CD8-positive, alpha-beta memory T cell (primary cell): ENCODE results near the gene ACOT6. TPM values are rescaled to one million over a fixed set of nuclear protein-coding genes. Genes with fewer than 3 reads are reported as not detected.
A peak's percentile ranks its signal among the peaks of the same experiment; 100 is the strongest.
"Not testable (repeated sequence)": the region's sequence is repeated elsewhere in the genome, so short reads cannot be mapped to it uniquely, and the experiment has no call there.

Source experiments
- CTCF ChIA-PET: fragments of 350-600 bp; sonication (Branson Sonifier 250); formaldehyde crosslinking; loops from one replicate; lab custom pipeline; 2021; ENCODE audit warnings: antibody characterized with exemption; lab: Charles Lee
- POLR2A ChIA-PET: fragments of 350-600 bp; sonication (Branson Sonifier 250); formaldehyde crosslinking; loops from one replicate; lab custom pipeline; 2021; ENCODE audit warnings: antibody characterized with exemption; lab: Charles Lee
- DNase-seq, 5 donors: peaks; one replicate each; pipeline versions ENCODE4 v3.0.0 to v3.0.0-alpha.2; 2020 to 2022; ENCODE audit warnings: mixed read lengths in 1 of 5
- H3K27ac ChIP-seq: one replicate; pipeline ENCODE4 v1.7.0; 2013; ENCODE audit warnings: low read depth, mild to moderate bottlenecking, low read length, moderate library complexity
- H3K27me3 ChIP-seq: 2 replicates; pipeline ENCODE4 v1.7.0; 2013; ENCODE audit warnings: low read length, mild to moderate bottlenecking; ENCODE audit not compliant: insufficient read depth, poor library complexity, severe bottlenecking
- H3K36me3 ChIP-seq: 2 replicates; pipeline ENCODE4 v1.7.0; 2013; ENCODE audit warnings: mild to moderate bottlenecking, low read length, moderate library complexity; ENCODE audit not compliant: insufficient read depth
- H3K4me1 ChIP-seq: 2 replicates; pipeline ENCODE4 v1.7.0; 2013; ENCODE audit warnings: mild to moderate bottlenecking, low read length, moderate library complexity; ENCODE audit not compliant: insufficient read depth
- H3K4me3 ChIP-seq: 2 replicates; pipeline ENCODE4 v1.7.0; 2013; ENCODE audit warnings: mild to moderate bottlenecking, low read length
- H3K9me3 ChIP-seq: 2 replicates; pipeline ENCODE4 v1.7.0; 2013; ENCODE audit warnings: mild to moderate bottlenecking, low read length
- H3K27ac Mint-ChIP-seq, 8 donors: one replicate each; pipeline ENCODE4 v1.8.0; 2020 to 2021; ENCODE audit warnings: mixed read lengths in 8 of 8, mild to moderate bottlenecking in 6 of 8, inconsistent platforms in 3 of 8, moderate library complexity in 3 of 8
- H3K27me3 Mint-ChIP-seq, 2 donors: one replicate each; pipeline ENCODE4 v1.8.0; 2020 to 2021; ENCODE audit warnings: mixed read lengths in 2 of 2, mild to moderate bottlenecking in 1 of 2, moderate library complexity in 1 of 2
- H3K36me3 Mint-ChIP-seq, 3 donors: one replicate each; pipeline ENCODE4 v1.8.0; 2020 to 2021; ENCODE audit warnings: mixed read lengths in 3 of 3, inconsistent platforms in 1 of 3, mild to moderate bottlenecking in 1 of 3
- H3K4me1 Mint-ChIP-seq, 3 donors: one replicate each; pipeline ENCODE4 v1.8.0; 2020 to 2021; ENCODE audit warnings: mixed read lengths in 3 of 3, inconsistent platforms in 1 of 3, mild to moderate bottlenecking in 1 of 3
- H3K4me3 Mint-ChIP-seq, 7 donors: one replicate each; pipeline ENCODE4 v1.8.0; 2020 to 2021; ENCODE audit warnings: mixed read lengths in 7 of 7, mild to moderate bottlenecking in 6 of 7, moderate library complexity in 4 of 7, inconsistent platforms in 2 of 7
- H3K9me3 Mint-ChIP-seq, 5 donors: one replicate each; pipeline ENCODE4 v1.8.0; 2020 to 2022; ENCODE audit warnings: mixed read lengths in 5 of 5, mild to moderate bottlenecking in 3 of 5, moderate library complexity in 2 of 5, inconsistent platforms in 1 of 5
- polyA plus RNA-seq: library from polyadenylated mRNA; unstranded; fragments of 300-500 nt; fragmentation: Illumina TruSeq; gene quantifications from one replicate; pipeline ENCODE4 v1.2.3, GENCODE V29; 2021
- total RNA-seq, 2 experiments: library from RNA; stranded (reverse); gene quantifications; one replicate each; pipeline ENCODE4 v1.2.3, GENCODE V29; 2021

ACOT6 gene
- total and polyA plus RNA-seq, 3 experiments from 2014 or later = not detected

- H3K4me3 ChIP-seq, H3K9me3 ChIP-seq, H3K27ac ChIP-seq, CTCF ChIA-PET, H3K36me3 ChIP-seq, H3K9me3 Mint-ChIP-seq, H3K4me1 Mint-ChIP-seq, H3K27me3 Mint-ChIP-seq, H3K27me3 ChIP-seq, H3K4me1 ChIP-seq, H3K4me3 Mint-ChIP-seq, DNase-seq, POLR2A ChIA-PET, H3K27ac Mint-ChIP-seq: not testable (repeated sequence)
- H3K36me3 Mint-ChIP-seq = peaks cover 4 to 28% (median 6%) of the 10 kb centered on the region in 3 donors
Observed at GRCh38 chr14:73659202-73659601, 46.9 kb downstream of the ACOT6 start.

GRCh38 chr14:73660511-73660910, 48.2 kb downstream of the ACOT6 start:
- no peak overlapping the region for H3K27ac Mint-ChIP-seq
- no peak for DNase-seq
- Histone ChIP-seq H3K4me3 (no peak overlapping the region), H3K36me3 (no peaks in the 10 kb centered on the region), H3K9me3 (no peaks in the 10 kb centered on the region), H3K4me1 (no peaks in the 10 kb centered on the region), H3K27ac (no peak overlapping the region), H3K27me3 (no peaks in the 10 kb centered on the region)
- H3K27me3 Mint-ChIP-seq = no peaks in the 10 kb centered on the region
- H3K36me3 Mint-ChIP-seq = peaks cover 6 to 28% (median 7%) of the 10 kb centered on the region in 3 donors
- no peak overlapping the region for H3K4me3 Mint-ChIP-seq
- ChIA-PET POLR2A (no interaction called here), CTCF (no interaction called here)
- H3K4me1 Mint-ChIP-seq = no peaks in the 10 kb centered on the region
- no peaks in the 10 kb centered on the region for H3K9me3 Mint-ChIP-seq

- no peaks in the 10 kb centered on the region for H3K4me1 ChIP-seq
- ChIA-PET CTCF (no interaction called here), POLR2A (no interaction called here)
Observed at GRCh38 chr14:73661872-73662271, 49.6 kb downstream of the ACOT6 start.

GRCh38 chr14:73662487-73662943, 50.2 kb downstream of the ACOT6 start:
- ChIA-PET CTCF (no interaction called here), POLR2A (no interaction called here)
- Mint-ChIP-seq H3K4me1 (no peaks in the 10 kb centered on the region), H3K27me3 (no peaks in the 10 kb centered on the region), H3K27ac (peak overlapping the region in 1 of 8 donors; percentile 27), H3K4me3 (no peak overlapping the region), H3K36me3 (peaks cover 6 to 26% (median 7%) of the 10 kb centered on the region in 3 donors), H3K9me3 (no peaks in the 10 kb centered on the region)
- no peak for DNase-seq
- Histone ChIP-seq H3K36me3 (no peaks in the 10 kb centered on the region), H3K27ac (no peak overlapping the region), H3K27me3 (no peaks in the 10 kb centered on the region), H3K9me3 (no peaks in the 10 kb centered on the region), H3K4me3 (no peak overlapping the region), H3K4me1 (no peaks in the 10 kb centered on the region)

More at GRCh38 chr14:73661872-73662271, 49.6 kb downstream of the ACOT6 start:
- no peaks in the 10 kb centered on the region for H3K27me3 Mint-ChIP-seq
- H3K4me1 Mint-ChIP-seq = no peaks in the 10 kb centered on the region
- H3K4me3 Mint-ChIP-seq = no peak overlapping the region
- no peaks in the 10 kb centered on the region for H3K36me3 ChIP-seq
- no peaks in the 10 kb centered on the region for H3K9me3 Mint-ChIP-seq
- H3K27me3 ChIP-seq = no peaks in the 10 kb centered on the region
- H3K27ac ChIP-seq = no peak overlapping the region
- H3K4me3 ChIP-seq = no peak overlapping the region
- H3K36me3 Mint-ChIP-seq = peaks cover 6 to 28% (median 7%) of the 10 kb centered on the region in 3 donors
- H3K27ac Mint-ChIP-seq = no peak overlapping the region
- no peaks in the 10 kb centered on the region for H3K9me3 ChIP-seq
- DNase-seq = no peak

- CTCF ChIA-PET = no interaction called here
Observed at GRCh38 chr14:73663548-73664212, 51.4 kb downstream of the ACOT6 start.

GRCh38 chr14:73665130-73665529, 52.8 kb downstream of the ACOT6 start:
- ChIA-PET CTCF (no interaction called here), POLR2A (no interaction called here)
- Mint-ChIP-seq H3K27ac (no peak overlapping the region), H3K36me3 (peaks cover 6 to 21% (median 7%) of the 10 kb centered on the region in 3 donors), H3K4me3 (no peak overlapping the region), H3K4me1 (no peaks in the 10 kb centered on the region), H3K9me3 (no peaks in the 10 kb centered on the region), H3K27me3 (no peaks in the 10 kb centered on the region)
- H3K27me3 ChIP-seq = no peaks in the 10 kb centered on the region
- no peak overlapping the region for H3K27ac ChIP-seq
- no peak overlapping the region for H3K4me3 ChIP-seq
- DNase-seq = no peak
- no peaks in the 10 kb centered on the region for H3K9me3 ChIP-seq
- H3K4me1 ChIP-seq = no peaks in the 10 kb centered on the region
- H3K36me3 ChIP-seq = no peaks in the 10 kb centered on the region

More at GRCh38 chr14:73663548-73664212, 51.4 kb downstream of the ACOT6 start:
- H3K4me1 ChIP-seq = no peaks in the 10 kb centered on the region
- H3K36me3 ChIP-seq = no peaks in the 10 kb centered on the region
- POLR2A ChIA-PET = no interaction called here
- H3K27ac ChIP-seq = no peak overlapping the region
- H3K27me3 Mint-ChIP-seq = no peaks in the 10 kb centered on the region
- no peak for DNase-seq
- H3K4me3 ChIP-seq = no peak overlapping the region
- no peak overlapping the region for H3K4me3 Mint-ChIP-seq
- no peaks in the 10 kb centered on the region for H3K4me1 Mint-ChIP-seq
- H3K36me3 Mint-ChIP-seq = peaks cover 6 to 23% (median 7%) of the 10 kb centered on the region in 3 donors
- no peaks in the 10 kb centered on the region for H3K27me3 ChIP-seq
- H3K9me3 ChIP-seq = no peaks in the 10 kb centered on the region
- no peaks in the 10 kb centered on the region for H3K9me3 Mint-ChIP-seq
- H3K27ac Mint-ChIP-seq = no peak overlapping the region

GRCh38 chr14:73666583-73666982, 54.3 kb downstream of the ACOT6 start:
- Histone ChIP-seq H3K27me3 (no peaks in the 10 kb centered on the region), H3K9me3 (no peaks in the 10 kb centered on the region), H3K36me3 (no peaks in the 10 kb centered on the region), H3K4me3 (no peak overlapping the region), H3K27ac (no peak overlapping the region), H3K4me1 (no peaks in the 10 kb centered on the region)
- Mint-ChIP-seq H3K4me1 (no peaks in the 10 kb centered on the region), H3K4me3 (no peak overlapping the region), H3K9me3 (no peaks in the 10 kb centered on the region), H3K36me3 (peaks cover 6 to 14% (median 7%) of the 10 kb centered on the region in 3 donors), H3K27me3 (no peaks in the 10 kb centered on the region), H3K27ac (no peak overlapping the region)
- POLR2A ChIA-PET = interaction anchor here (0.5 kb wide), 1 partner anchor 24 kb away, joined by 3 read pairs; no protein-coding TSS in a partner anchor
- no peak for DNase-seq
- CTCF ChIA-PET = no interaction called here

- no peaks in the 10 kb centered on the region for H3K9me3 ChIP-seq
- H3K4me3 ChIP-seq = no peak overlapping the region
- H3K36me3 ChIP-seq = no peaks in the 10 kb centered on the region
- Mint-ChIP-seq H3K4me1 (no peaks in the 10 kb centered on the region), H3K27ac (peak overlapping the region in 1 of 8 donors; percentile 17), H3K36me3 (peaks cover 0 to 11% (median 5%) of the 10 kb centered on the region in 3 donors), H3K4me3 (no peak overlapping the region), H3K9me3 (no peaks in the 10 kb centered on the region), H3K27me3 (no peaks in the 10 kb centered on the region)
- no peaks in the 10 kb centered on the region for H3K27me3 ChIP-seq
- H3K4me1 ChIP-seq = no peaks in the 10 kb centered on the region
- ChIA-PET CTCF (no interaction called here), POLR2A (no interaction called here)
- DNase-seq = no peak
- no peak overlapping the region for H3K27ac ChIP-seq
Observed at GRCh38 chr14:73667854-73668253, 55.5 kb downstream of the ACOT6 start.
